H9 (cell line): ENCODE results near the gene NUP133. TPM values are rescaled to one million over a fixed set of nuclear protein-coding genes. Genes with fewer than 3 reads are reported as not detected.

ENCODE experiments used
- DNase-seq: peaks from one replicate; pipeline ENCODE4 v3.0.0-alpha.2; 2017
- H2AFZ ChIP-seq: one replicate; pipeline ENCODE4 v1.6.1; 2013; ENCODE audit warnings: mild to moderate bottlenecking, low read length, control low read depth, moderate library complexity
- H2AK5ac ChIP-seq: 2 replicates; pipeline ENCODE4 v1.6.1; 2013; ENCODE audit warnings: low read length, control low read depth, mixed read lengths; ENCODE audit not compliant: insufficient read length
- H2BK120ac ChIP-seq: one replicate; pipeline ENCODE4 v1.6.1; 2013; ENCODE audit warnings: low read depth, mild to moderate bottlenecking, low read length, control low read depth, inconsistent platforms; ENCODE audit not compliant: poor library complexity, severe bottlenecking
- H2BK12ac ChIP-seq: 2 replicates; pipeline ENCODE4 v1.6.1; 2013; ENCODE audit warnings: low read length, control low read depth, mixed read lengths, low read depth; ENCODE audit not compliant: insufficient read length
- H2BK15ac ChIP-seq: 2 replicates; pipeline ENCODE4 v1.6.1; 2013; ENCODE audit warnings: low read depth, low read length, control low read depth
- H2BK20ac ChIP-seq: one replicate; pipeline ENCODE4 v1.6.1; 2013; ENCODE audit warnings: low read depth, mild to moderate bottlenecking, low read length, control low read depth, inconsistent platforms; ENCODE audit not compliant: poor library complexity, severe bottlenecking
- H2BK5ac ChIP-seq: 2 replicates; pipeline ENCODE4 v1.6.1; 2013; ENCODE audit warnings: low read length, control low read depth, mixed read lengths; ENCODE audit not compliant: insufficient read length
- H3K14ac ChIP-seq: 2 replicates; pipeline ENCODE4 v1.6.1; 2013; ENCODE audit warnings: low read length, control low read depth; ENCODE audit not compliant: insufficient read depth
- H3K18ac ChIP-seq: 2 replicates; pipeline ENCODE4 v1.6.1; 2013; ENCODE audit warnings: low read depth, mild to moderate bottlenecking, mixed read lengths, low read length, control low read depth; ENCODE audit not compliant: insufficient read length
- H3K23ac ChIP-seq: 2 replicates; pipeline ENCODE4 v1.6.1; 2013; ENCODE audit warnings: low read length, control low read depth, mixed read lengths, low read depth; ENCODE audit not compliant: insufficient read length
- H3K23me2 ChIP-seq: 2 replicates; pipeline ENCODE4 v1.6.1; 2013; ENCODE audit warnings: low read depth, mild to moderate bottlenecking, mixed read lengths, low read length, control low read depth; ENCODE audit not compliant: insufficient read length, poor library complexity, severe bottlenecking
- H3K27ac ChIP-seq: 2 replicates; pipeline ENCODE4 v1.5.1; 2013; ENCODE audit warnings: low read length, control low read depth, mixed read lengths, low read depth; ENCODE audit not compliant: insufficient read length
- H3K27me3 ChIP-seq: 2 replicates; pipeline ENCODE4 v1.6.1; 2013; ENCODE audit warnings: low read length, control low read depth, inconsistent platforms; ENCODE audit not compliant: insufficient read depth
- H3K4ac ChIP-seq: 2 replicates; pipeline ENCODE4 v1.6.1; 2013; ENCODE audit warnings: low read depth, mild to moderate bottlenecking, control low read depth, inconsistent platforms, low read length, moderate library complexity
- H3K4me1 ChIP-seq: 2 replicates; pipeline ENCODE4 v1.6.1; 2013; ENCODE audit warnings: low read length, control low read depth, inconsistent platforms; ENCODE audit not compliant: insufficient read depth
- H3K4me2 ChIP-seq: 2 replicates; pipeline ENCODE4 v1.6.1; 2013; ENCODE audit warnings: low read length, control low read depth, mixed read lengths; ENCODE audit not compliant: insufficient read length, insufficient read depth
- H3K56ac ChIP-seq: 2 replicates; pipeline ENCODE4 v1.6.1; 2013; ENCODE audit warnings: low read depth, mild to moderate bottlenecking, mixed read lengths, low read length, control low read depth; ENCODE audit not compliant: insufficient read length
- H3K79me1 ChIP-seq: 2 replicates; pipeline ENCODE4 v1.6.1; 2013; ENCODE audit warnings: low read depth, mild to moderate bottlenecking, moderate library complexity, low read length, control low read depth, inconsistent platforms; ENCODE audit not compliant: insufficient read depth, poor library complexity, severe bottlenecking
- H3K79me2 ChIP-seq: 2 replicates; pipeline ENCODE4 v1.6.1; 2013; ENCODE audit warnings: low read length, control low read depth, inconsistent platforms; ENCODE audit not compliant: insufficient read depth
- H3K9ac ChIP-seq: 2 replicates; pipeline ENCODE4 v1.6.1; 2013; ENCODE audit warnings: low read length, control low read depth, mixed read lengths; ENCODE audit not compliant: insufficient read length; ENCODE audit errors: extremely low read depth
- H3K9me3 ChIP-seq: one replicate; pipeline ENCODE4 v1.6.1; 2013; ENCODE audit warnings: low read depth, low read length, inconsistent platforms; ENCODE audit not compliant: control insufficient read depth
- H3T11ph ChIP-seq: one replicate; pipeline ENCODE4 v1.6.1; 2013; ENCODE audit warnings: mild to moderate bottlenecking, low read length, control low read depth, inconsistent platforms
- H4K20me1 ChIP-seq: one replicate; pipeline ENCODE4 v1.6.1; 2013; ENCODE audit not compliant: control insufficient read depth, insufficient read length, insufficient read depth
- H4K5ac ChIP-seq: 2 replicates; pipeline ENCODE4 v1.6.1; 2013; ENCODE audit warnings: low read depth, mild to moderate bottlenecking, mixed read lengths, low read length, control low read depth; ENCODE audit not compliant: insufficient read length
- H4K8ac ChIP-seq: replicated peaks from 2 replicates; pipeline ENCODE4 v1.6.1; 2013; ENCODE audit warnings: low read length, control low read depth, mixed read lengths, low read depth; ENCODE audit not compliant: insufficient read length
- H4K91ac ChIP-seq: 2 replicates; pipeline ENCODE4 v1.6.1; 2013; ENCODE audit warnings: low read depth, mild to moderate bottlenecking, moderate library complexity, mixed read lengths, low read length, control low read depth; ENCODE audit not compliant: insufficient read length
- H3K27ac Mint-ChIP-seq, 3 experiments: 2 replicates in 2 of 3; 3 replicates in 1 of 3; pipeline ENCODE4 v1.8.0; 2020 to 2021; ENCODE audit warnings: mixed read lengths in 3 of 3, mild to moderate bottlenecking in 1 of 3, moderate library complexity in 1 of 3
- H3K27me3 Mint-ChIP-seq: 2 replicates; pipeline ENCODE4 v1.8.0; 2021; ENCODE audit warnings: low read depth, mild to moderate bottlenecking, moderate library complexity, mixed read lengths
- H3K36me3 Mint-ChIP-seq, 3 experiments: 2 replicates in 2 of 3; 3 replicates in 1 of 3; pipeline ENCODE4 v1.8.0; 2020 to 2021; ENCODE audit warnings: low read depth in 3 of 3, mixed read lengths in 3 of 3; ENCODE audit not compliant: insufficient read depth in 1 of 3
- H3K4me1 Mint-ChIP-seq, 2 experiments: 2 replicates each; pipeline ENCODE4 v1.8.0; 2020; ENCODE audit warnings: mixed read lengths in 2 of 2
- H3K4me3 Mint-ChIP-seq, 2 experiments: 2 replicates in 1 of 2; 3 replicates in 1 of 2; pipeline ENCODE4 v1.8.0; 2020 to 2021; ENCODE audit warnings: mild to moderate bottlenecking in 2 of 2, mixed read lengths in 2 of 2, moderate library complexity in 1 of 2
- H3K9me3 Mint-ChIP-seq, 2 experiments: 2 replicates in 1 of 2; 3 replicates in 1 of 2; pipeline ENCODE4 v1.8.0; 2020; ENCODE audit warnings: mild to moderate bottlenecking in 2 of 2, mixed read lengths in 2 of 2, moderate library complexity in 1 of 2
- CTCF ChIP-seq: fragments of 200-600 bp; sonication (generic); conservative IDR thresholded peaks from 3 replicates; pipeline ENCODE4 v1.8.0; 2021; ENCODE audit warnings: antibody characterized with exemption, mild to moderate bottlenecking
- WGBS: extraction: QIAGEN DNeasy Blood & Tissue Kit; methylation state at CpG from one replicate; pipeline ENCODE4 v1.1.7; 2013; ENCODE audit warnings: missing lambda C conversion rate, low lambda C conversion rate, mixed read lengths; ENCODE audit not compliant: insufficient read length; ENCODE audit errors: extremely low coverage; 5-methylcytosine and 5-hydroxymethylcytosine counted together
- total RNA-seq: library from RNA; stranded (reverse); gene quantifications from 2 replicates; pipeline ENCODE4 v1.2.1, GENCODE V29; 2021

The NUP133 gene
- total RNA-seq, 1 experiment from 2014 or later, result 71.3 TPM

GRCh38 chr1:229495782-229496181, 12.4 kb downstream of the NUP133 start:
- Mint-ChIP-seq H3K36me3 (peaks cover 24 to 79% (median 72%) of the 10 kb centered on the region in 3 experiments; a peak in 6 of 7 replicates), H3K4me1 (no peaks in the 10 kb centered on the region), H3K27me3 (no peaks in the 10 kb centered on the region), H3K27ac (no peak overlapping the region), H3K9me3 (no peaks in the 10 kb centered on the region), H3K4me3 (no peak overlapping the region)
- H3K79me2 ChIP-seq, result no peaks in the 10 kb centered on the region; the same call in 1 of the 2 replicates
- no peak overlapping the region for H3K4ac ChIP-seq
- no peak overlapping the region for H2BK20ac ChIP-seq
- H4K20me1 ChIP-seq, result no peaks in the 10 kb centered on the region
- DNase-seq, result no peak
- H3K18ac ChIP-seq, result no peak overlapping the region
- no peak overlapping the region for H3K14ac ChIP-seq
- no peak overlapping the region for H3K56ac ChIP-seq
- WGBS, result no CpG with 5 or more reads among the region's 2 CpGs
- H2BK12ac ChIP-seq, result no peak overlapping the region
- H2AK5ac ChIP-seq, result no peak overlapping the region
- H3K4me2 ChIP-seq, result no peak overlapping the region
- no peak overlapping the region for H2BK15ac ChIP-seq
- H3K4me1 ChIP-seq, result no peaks in the 10 kb centered on the region
- H4K5ac ChIP-seq, result no peak overlapping the region
- no peak overlapping the region for H4K91ac ChIP-seq
- no peaks in the 10 kb centered on the region for H3K27me3 ChIP-seq
- no peak overlapping the region for H3K23ac ChIP-seq
- no peaks in the 10 kb centered on the region for H3K79me1 ChIP-seq
- H3K9ac ChIP-seq, result no peak overlapping the region
- no peak overlapping the region for H3T11ph ChIP-seq
- no peaks in the 10 kb centered on the region for H3K9me3 ChIP-seq
- no peak overlapping the region for H2BK120ac ChIP-seq
- H3K23me2 ChIP-seq, result no peaks in the 10 kb centered on the region
- no peak overlapping the region for H2AFZ ChIP-seq
- H4K8ac ChIP-seq, result no peak overlapping the region
- no peak overlapping the region for H3K27ac ChIP-seq
- no peak overlapping the region for H2BK5ac ChIP-seq
- no peak for TF ChIP-seq CTCF
